Loucy (cell line): ENCODE data around the gene ITGAL.
A peak's percentile ranks its signal among the peaks of the same experiment; 100 is the strongest.

Experiments
- H2AFZ ChIP-seq: fragments of 200-600 bp; sonication (generic); 2 replicates; pipeline ENCODE4 v1.6.0; 2016; ENCODE audit warnings: antibody characterized with exemption, mild to moderate bottlenecking, low read length, moderate library complexity
- H3F3A ChIP-seq: fragments of 200-600 bp; 2 replicates; pipeline ENCODE4 v1.6.0; 2016; ENCODE audit warnings: antibody characterized with exemption, low read depth, mild to moderate bottlenecking
- H3K27me3 ChIP-seq: fragments of 200-600 bp; sonication (generic); 2 replicates; pipeline ENCODE4 v1.6.1; 2014; ENCODE audit warnings: low read length, mild to moderate bottlenecking; ENCODE audit not compliant: insufficient read depth, poor library complexity, severe bottlenecking
- H3K36me3 ChIP-seq: fragments of 200-600 bp; sonication (generic); 2 replicates; pipeline ENCODE4 v1.6.1; 2016; ENCODE audit warnings: low read length; ENCODE audit not compliant: insufficient read depth
- H3K4me1 ChIP-seq: fragments of 200-600 bp; sonication (generic); 2 replicates; pipeline ENCODE4 v1.5.1; 2014; ENCODE audit warnings: low read length, mild to moderate bottlenecking; ENCODE audit not compliant: insufficient read depth, poor library complexity, severe bottlenecking
- H3K4me2 ChIP-seq: fragments of 200-600 bp; sonication (generic); 2 replicates; pipeline ENCODE4 v1.6.0; 2014; ENCODE audit warnings: antibody characterized with exemption, low read length, low read depth, mild to moderate bottlenecking; ENCODE audit not compliant: poor library complexity, severe bottlenecking
- H3K4me3 ChIP-seq: fragments of 200-600 bp; sonication (generic); 2 replicates; pipeline ENCODE4 v1.5.1; 2014; ENCODE audit warnings: low read length, mild to moderate bottlenecking, mixed read lengths; ENCODE audit not compliant: poor library complexity, severe bottlenecking
- H3K79me2 ChIP-seq: fragments of 200-600 bp; sonication (generic); 2 replicates; pipeline ENCODE4 v1.6.1; 2014; ENCODE audit warnings: low read length; ENCODE audit not compliant: insufficient read depth
- H3K9ac ChIP-seq: fragments of 200-600 bp; sonication (generic); 2 replicates; pipeline ENCODE4 v1.6.0; 2014; ENCODE audit warnings: mild to moderate bottlenecking, low read depth, low read length, moderate library complexity; ENCODE audit not compliant: poor library complexity, severe bottlenecking
- H3K9me2 ChIP-seq: fragments of 200-600 bp; sonication (generic); replicated peaks from 2 replicates; pipeline ENCODE4 v1.6.1; 2016; ENCODE audit warnings: low read depth, low read length, mixed read lengths
- H3K9me3 ChIP-seq: fragments of 200-600 bp; sonication (generic); 2 replicates; pipeline ENCODE4 v1.6.1; 2014; ENCODE audit warnings: mild to moderate bottlenecking, antibody characterized with exemption, low read length, low read depth; ENCODE audit not compliant: insufficient read depth
- H4K20me1 ChIP-seq: fragments of 200-600 bp; sonication (generic); 2 replicates; pipeline ENCODE4 v1.6.0; 2014; ENCODE audit warnings: antibody characterized with exemption, low read length, mild to moderate bottlenecking; ENCODE audit not compliant: insufficient read depth, poor library complexity, severe bottlenecking
- CTCF ChIP-seq: fragments of 200-600 bp; sonication (generic); conservative IDR thresholded peaks from 2 replicates; pipeline ENCODE4 v1.5.1; 2014; ENCODE audit warnings: mild to moderate bottlenecking, antibody characterized with exemption, low read length
- EZH2phosphoT487 ChIP-seq: fragments of 200-600 bp; IDR thresholded peaks from 2 replicates; pipeline ENCODE4 v1.6.1; 2018; ENCODE audit warnings: antibody characterized with exemption, mild to moderate bottlenecking, moderate library complexity, borderline replicate concordance

ITGAL gene

DNA sequence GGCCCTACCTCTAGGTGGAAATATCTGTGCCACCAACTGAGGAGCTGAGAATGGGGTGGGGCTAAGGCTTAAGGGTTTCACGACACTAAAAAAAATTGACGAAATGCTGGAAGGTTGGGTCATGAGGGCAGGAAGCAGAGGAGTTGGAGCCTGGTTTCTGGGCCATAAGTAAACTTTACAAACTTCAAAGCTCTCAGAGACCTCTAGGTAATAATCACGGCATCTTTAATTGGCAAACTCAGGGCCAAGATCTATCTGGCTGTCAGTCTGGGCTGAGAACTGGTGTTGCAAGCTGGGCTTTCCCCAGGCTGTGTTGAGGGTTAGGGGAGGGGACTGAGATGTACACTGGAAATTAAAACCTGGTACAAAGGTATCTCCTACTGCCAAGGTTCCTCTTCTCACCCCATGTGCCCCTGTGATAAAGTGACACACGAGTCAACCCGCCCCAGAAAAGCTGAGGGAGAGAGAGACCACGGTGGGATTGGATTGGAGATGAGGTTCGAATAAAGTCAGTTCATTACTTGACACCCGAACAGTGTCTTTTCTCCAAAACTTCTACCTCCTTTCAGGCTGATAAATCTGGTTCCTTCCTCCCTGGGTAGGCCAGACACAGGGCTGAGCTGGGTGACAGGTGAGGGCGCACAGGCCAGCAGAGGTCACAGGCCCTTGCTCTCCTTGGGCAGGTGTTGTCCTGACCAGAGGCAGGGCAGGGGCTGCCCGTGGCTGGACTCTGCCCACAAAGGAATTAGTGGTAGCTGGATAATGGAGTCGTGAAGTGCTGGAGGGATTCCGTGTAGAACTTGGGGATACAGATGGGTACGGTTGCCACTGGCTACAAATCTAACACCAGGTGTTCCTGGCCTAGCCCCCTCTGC, 57.9 kb downstream of the ITGAL start:
- Histone ChIP-seq H3K9me2 (no peaks in the 10 kb centered on the region), H3K27me3 (no peaks in the 10 kb centered on the region), H3K79me2 (peaks cover 46% of the 10 kb centered on the region), H3K36me3 (no peaks in the 10 kb centered on the region; the same call in 1 of the 2 replicates), H3K4me2 (no peak overlapping the region), H4K20me1 (peaks cover 15% of the 10 kb centered on the region), H3K9ac (no peak overlapping the region), H3K4me1 (peaks cover 10% of the 10 kb centered on the region), H2AFZ (no peak overlapping the region), H3K9me3 (no peaks in the 10 kb centered on the region), H3K4me3 (no peak overlapping the region), H3F3A (no peaks in the 10 kb centered on the region)
- TF ChIP-seq CTCF, result no peak
- TF ChIP-seq EZH2phosphoT487, result no peak

GRCh38 chr16:30532285-30533145, 60.0 kb downstream of the ITGAL start:
- Histone ChIP-seq H3K36me3 (no peaks in the 10 kb centered on the region; the same call in 1 of the 2 replicates), H3K4me1 (peaks cover 15% of the 10 kb centered on the region), H3K27me3 (no peaks in the 10 kb centered on the region), H2AFZ (no peak overlapping the region), H3K9me3 (no peaks in the 10 kb centered on the region), H3K79me2 (peaks cover 55% of the 10 kb centered on the region), H3K9me2 (no peaks in the 10 kb centered on the region), H4K20me1 (peaks cover 7% of the 10 kb centered on the region), H3K9ac (peak overlapping the region; percentile 96), H3F3A (no peaks in the 10 kb centered on the region), H3K4me2 (peak overlapping the region; percentile 91), H3K4me3 (peak overlapping the region; percentile 96)
- TF ChIP-seq CTCF (no peak), EZH2phosphoT487 (no peak)

DNA sequence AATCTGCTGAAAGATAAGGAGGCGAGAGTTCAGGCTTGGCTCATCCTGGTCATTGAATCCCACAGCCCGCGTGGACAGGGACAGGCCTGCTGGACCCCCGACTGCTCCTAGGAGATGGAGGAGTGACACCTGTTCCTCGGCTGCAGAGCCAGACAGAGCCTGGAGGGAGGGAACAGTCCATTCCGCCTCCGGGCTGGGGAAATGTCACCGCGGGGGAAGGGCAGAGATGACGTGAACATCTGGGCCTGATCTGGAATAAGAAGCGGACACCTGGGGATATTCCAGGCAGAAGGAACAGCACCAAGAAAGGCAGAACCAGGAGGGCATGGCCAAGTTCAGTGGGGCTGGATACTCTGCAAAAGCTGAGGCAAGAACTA, 60.6 kb downstream of the ITGAL start:
- Histone ChIP-seq H3K36me3 (no peaks in the 10 kb centered on the region; the same call in 1 of the 2 replicates), H3K9ac (peak overlapping the region; percentile 96), H3F3A (no peaks in the 10 kb centered on the region), H3K27me3 (no peaks in the 10 kb centered on the region), H3K4me1 (peaks cover 10% of the 10 kb centered on the region), H3K9me2 (no peaks in the 10 kb centered on the region), H2AFZ (no peak overlapping the region), H3K4me3 (peak overlapping the region; percentile 96), H3K79me2 (peaks cover 58% of the 10 kb centered on the region), H3K4me2 (peak overlapping the region; percentile 91), H4K20me1 (peaks cover 7% of the 10 kb centered on the region), H3K9me3 (no peaks in the 10 kb centered on the region)
- no peak for TF ChIP-seq EZH2phosphoT487
- TF ChIP-seq CTCF, result no peak
